Endodermal cell (in vitro differentiated cells): Measurements from ENCODE around the gene SH2B3. TPM values are rescaled to one million over a fixed set of nuclear protein-coding genes. Genes with fewer than 3 reads are reported as not detected.

ENCODE experiments used
- DNase-seq: peaks from one replicate; pipeline ENCODE4 v3.0.0-alpha.2; 2017
- H3K27ac ChIP-seq: 2 replicates; pipeline ENCODE4 v1.5.1; 2013; ENCODE audit warnings: mild to moderate bottlenecking, low read depth, low read length, moderate library complexity
- H3K27me3 ChIP-seq: 2 replicates; pipeline ENCODE4 v1.6.1; 2013; ENCODE audit warnings: mild to moderate bottlenecking, low read length, moderate library complexity; ENCODE audit not compliant: insufficient read depth, control insufficient read depth, poor library complexity, severe bottlenecking
- H3K36me3 ChIP-seq: 2 replicates; pipeline ENCODE4 v1.7.0; 2013; ENCODE audit warnings: mild to moderate bottlenecking, low read length, moderate library complexity; ENCODE audit not compliant: control insufficient read depth, insufficient read depth
- H3K4me1 ChIP-seq: one replicate; pipeline ENCODE4 v1.7.0; 2013; ENCODE audit warnings: low read length; ENCODE audit not compliant: control insufficient read depth, insufficient read depth
- H3K4me3 ChIP-seq: 2 replicates; pipeline ENCODE4 v1.5.1; 2013; ENCODE audit warnings: mild to moderate bottlenecking, low read length, moderate library complexity
- H3K9ac ChIP-seq: 2 replicates; pipeline ENCODE4 v1.6.1; 2013; ENCODE audit warnings: mild to moderate bottlenecking, low read length, moderate library complexity; ENCODE audit not compliant: poor library complexity, severe bottlenecking; ENCODE audit errors: extremely low read depth
- H3K9me3 ChIP-seq: 2 replicates; pipeline ENCODE4 v1.6.1; 2013; ENCODE audit warnings: mild to moderate bottlenecking, low read length, moderate library complexity; ENCODE audit not compliant: control insufficient read depth
- H3K27ac Mint-ChIP-seq: 2 replicates; pipeline ENCODE4 v1.8.0; 2020; ENCODE audit warnings: mixed read lengths
- H3K27me3 Mint-ChIP-seq: 2 replicates; pipeline ENCODE4 v1.8.0; 2021; ENCODE audit warnings: mild to moderate bottlenecking, mixed read lengths; ENCODE audit not compliant: insufficient read depth
- H3K36me3 Mint-ChIP-seq: 2 replicates; pipeline ENCODE4 v1.8.0; 2020; ENCODE audit warnings: low read depth, mixed read lengths
- H3K4me1 Mint-ChIP-seq: 2 replicates; pipeline ENCODE4 v1.8.0; 2020; ENCODE audit warnings: mixed read lengths
- H3K4me3 Mint-ChIP-seq: 2 replicates; pipeline ENCODE4 v1.8.0; 2020; ENCODE audit warnings: mild to moderate bottlenecking, moderate library complexity, mixed read lengths
- H3K9me3 Mint-ChIP-seq: 2 replicates; pipeline ENCODE4 v1.8.0; 2020; ENCODE audit warnings: mild to moderate bottlenecking, mixed read lengths
- CTCF ChIP-seq: fragments of 200-600 bp; sonication (generic); conservative IDR thresholded peaks from 2 replicates; pipeline ENCODE4 v1.5.0; 2021; ENCODE audit warnings: antibody characterized with exemption, mild to moderate bottlenecking
- WGBS, 2 experiments: methylation state at CpG; one replicate each; pipeline versions ENCODE4 v1.1.5 to v1.1.7; 2013; ENCODE audit warnings: missing lambda C conversion rate in 2 of 2, mixed read lengths in 1 of 2; ENCODE audit not compliant: insufficient coverage in 1 of 2, insufficient read length in 1 of 2; 5-methylcytosine and 5-hydroxymethylcytosine counted together
- total RNA-seq, 2 donors: library from RNA; stranded (reverse); fragmentation: NEBNext Ultra II Directional in 1 of 2; extraction: Animal tissue kit (Norgen Biotek cat#: 25700) in 1 of 2; gene quantifications; 2 replicates in 1 of 2; 3 replicates in 1 of 2; pipeline ENCODE4 v1.2.1, GENCODE V29; 2021

SH2B3 gene
- total RNA-seq, 2 donors from 2014 or later = 6.8 to 6.9 TPM

GRCh38 chr12:111454311-111454710 is 48.6 kb downstream of the SH2B3 start:
- no peak for TF ChIP-seq CTCF
- peak; percentile 35 for DNase-seq
- H3K9me3 ChIP-seq = no peaks in the 10 kb centered on the region
- no peak overlapping the region for H3K4me3 Mint-ChIP-seq
- H3K4me1 ChIP-seq = no peaks in the 10 kb centered on the region
- peaks cover 56% of the 10 kb centered on the region for H3K36me3 Mint-ChIP-seq
- no peak overlapping the region for H3K4me3 ChIP-seq
- WGBS, 2 experiments = 87 to 91% methylated on average over 3 to 4 of the region's 4 CpGs
- peaks cover 82% of the 10 kb centered on the region for H3K36me3 ChIP-seq
- no peaks in the 10 kb centered on the region for H3K9me3 Mint-ChIP-seq
- peak overlapping the region; percentile 61 for H3K27ac Mint-ChIP-seq
- H3K27me3 ChIP-seq = no peaks in the 10 kb centered on the region
- H3K4me1 Mint-ChIP-seq = no peaks in the 10 kb centered on the region
- H3K27ac ChIP-seq = no peak overlapping the region
- no peak overlapping the region for H3K9ac ChIP-seq
- H3K27me3 Mint-ChIP-seq = no peaks in the 10 kb centered on the region

- H3K27ac ChIP-seq = no peak overlapping the region
- peaks cover 53% of the 10 kb centered on the region for H3K36me3 Mint-ChIP-seq
Measured at GRCh38 chr12:111454716-111455447, 49.2 kb downstream of the SH2B3 start.

More at GRCh38 chr12:111454716-111455447, 49.2 kb downstream of the SH2B3 start:
- WGBS, 2 experiments = 95 to 96% methylated on average over 8 to 11 of the region's 11 CpGs
- H3K4me3 Mint-ChIP-seq = no peak overlapping the region
- Histone ChIP-seq H3K36me3 (peaks cover 77% of the 10 kb centered on the region), H3K27me3 (no peaks in the 10 kb centered on the region), H3K9ac (no peak overlapping the region), H3K9me3 (no peaks in the 10 kb centered on the region), H3K4me3 (no peak overlapping the region), H3K4me1 (no peaks in the 10 kb centered on the region)
- no peaks in the 10 kb centered on the region for H3K4me1 Mint-ChIP-seq
- peak overlapping the region; percentile 61 for H3K27ac Mint-ChIP-seq
- no peak for TF ChIP-seq CTCF
- H3K9me3 Mint-ChIP-seq = no peaks in the 10 kb centered on the region
- peak; percentile 42 for DNase-seq
- H3K27me3 Mint-ChIP-seq = no peaks in the 10 kb centered on the region
